Measurements from ENCODE around the gene LPP.

GRCh38 chr3:188936597-188937107 is 782.7 kb downstream of the LPP start:
- TF ChIP-seq, protein P1, sequence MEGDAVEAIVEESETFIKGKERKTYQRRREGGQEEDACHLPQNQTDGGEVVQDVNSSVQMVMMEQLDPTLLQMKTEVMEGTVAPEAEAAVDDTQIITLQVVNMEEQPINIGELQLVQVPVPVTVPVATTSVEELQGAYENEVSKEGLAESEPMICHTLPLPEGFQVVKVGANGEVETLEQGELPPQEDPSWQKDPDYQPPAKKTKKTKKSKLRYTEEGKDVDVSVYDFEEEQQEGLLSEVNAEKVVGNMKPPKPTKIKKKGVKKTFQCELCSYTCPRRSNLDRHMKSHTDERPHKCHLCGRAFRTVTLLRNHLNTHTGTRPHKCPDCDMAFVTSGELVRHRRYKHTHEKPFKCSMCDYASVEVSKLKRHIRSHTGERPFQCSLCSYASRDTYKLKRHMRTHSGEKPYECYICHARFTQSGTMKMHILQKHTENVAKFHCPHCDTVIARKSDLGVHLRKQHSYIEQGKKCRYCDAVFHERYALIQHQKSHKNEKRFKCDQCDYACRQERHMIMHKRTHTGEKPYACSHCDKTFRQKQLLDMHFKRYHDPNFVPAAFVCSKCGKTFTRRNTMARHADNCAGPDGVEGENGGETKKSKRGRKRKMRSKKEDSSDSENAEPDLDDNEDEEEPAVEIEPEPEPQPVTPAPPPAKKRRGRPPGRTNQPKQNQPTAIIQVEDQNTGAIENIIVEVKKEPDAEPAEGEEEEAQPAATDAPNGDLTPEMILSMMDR (IDR thresholded peaks at IDR 0.05) = no peak
- TF ChIP-seq KDM1A (IDR thresholded peaks at IDR 0.05; ENCODE audit: low read depth) (no peak), POLR2A (IDR thresholded peaks at IDR 0.05; ENCODE audit: low read length) (no peak), CHD2 (IDR thresholded peaks at IDR 0.05; ENCODE audit: low read length, partially characterized antibody) (no peak), JUN (IDR thresholded peaks at IDR 0.05) (no peak)
